C4-2B (cell line): ENCODE measurements around the gene PPP3CA.
A peak's percentile ranks its signal among the peaks of the same experiment; 100 is the strongest.

ENCODE experiments used
- H3K27ac ChIP-seq: fragments of 450-650 bp; 2 replicates; pipeline ENCODE4 v1.5.1; 2017
- CTCF ChIP-seq: fragments of 450-650 bp; conservative IDR thresholded peaks from 2 replicates; pipeline ENCODE4 v1.5.1; 2017; ENCODE audit warnings: mild to moderate bottlenecking
- ZFX ChIP-seq: fragments of 450-650 bp; IDR thresholded peaks from 2 replicates; pipeline ENCODE4 v1.6.1; 2017

Gene PPP3CA

DNA sequence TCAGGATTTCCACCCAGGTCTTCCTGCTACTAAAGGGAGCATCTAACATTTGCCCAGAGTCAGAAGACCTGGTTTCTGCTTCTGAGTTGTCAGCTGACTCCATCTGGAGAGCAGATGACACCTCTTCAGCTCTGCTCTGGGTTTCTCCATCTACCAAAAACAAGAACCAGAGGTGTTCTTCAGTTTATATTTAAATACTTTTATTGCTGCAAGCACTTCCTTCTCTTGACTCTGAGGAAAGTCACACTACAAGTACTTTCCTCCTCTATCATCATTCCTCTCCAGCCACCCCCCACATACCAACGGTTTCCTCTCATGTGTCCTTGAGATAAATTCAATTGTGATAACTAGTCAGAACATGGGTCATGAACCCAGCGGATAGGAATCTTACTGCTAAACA, 88.4 kb downstream of the PPP3CA start:
- peak overlapping the region; percentile 86; the same call in 1 of the 2 replicates for H3K27ac ChIP-seq
- TF ChIP-seq CTCF (no peak), ZFX (no peak)

- TF ChIP-seq ZFX (no peak), CTCF (no peak)
- no peak overlapping the region for H3K27ac ChIP-seq
These were observed 91.1 kb downstream of the PPP3CA start for GRCh38 chr4:101256222-101256621.

GRCh38 chr4:101254776-101255175, 92.5 kb downstream of the PPP3CA start:
- no peak overlapping the region for H3K27ac ChIP-seq
- TF ChIP-seq CTCF (no peak), ZFX (no peak)

DNA sequence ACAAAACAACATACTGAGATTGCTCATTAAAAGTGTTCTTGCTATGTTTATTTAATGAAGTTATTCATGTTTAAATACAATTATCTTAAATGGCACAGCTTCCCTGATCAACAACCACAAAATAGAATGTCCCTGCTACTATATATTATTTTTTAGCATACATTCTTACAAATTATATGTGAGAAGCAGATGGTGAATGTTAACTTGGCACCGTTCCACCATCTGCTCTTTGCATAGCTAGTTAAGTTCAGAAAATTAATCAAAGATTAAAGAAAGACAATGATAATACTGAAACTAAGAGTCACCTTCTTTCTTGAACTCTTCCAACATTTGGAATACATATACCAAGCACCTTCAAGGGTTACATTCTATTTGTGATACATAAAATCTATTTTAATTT, 94.2 kb downstream of the PPP3CA start:
- TF ChIP-seq ZFX (no peak), CTCF (no peak)
- H3K27ac ChIP-seq, result peak overlapping the region; percentile 88; the same call in 1 of the 2 replicates

- H3K27ac ChIP-seq, result peak overlapping the region; percentile 88; the same call in 1 of the 2 replicates
- TF ChIP-seq ZFX (no peak), CTCF (no peak)
These were observed 94.6 kb downstream of the PPP3CA start for GRCh38 chr4:101252721-101253120.

GRCh38 chr4:101251261-101251660, 96.1 kb downstream of the PPP3CA start:
- no peak overlapping the region for H3K27ac ChIP-seq
- no peak for TF ChIP-seq CTCF
- no peak for TF ChIP-seq ZFX

GRCh38 chr4:101244349-101244748, 103.0 kb downstream of the PPP3CA start:
- TF ChIP-seq CTCF (no peak), ZFX (no peak)
- H3K27ac ChIP-seq, result no peak overlapping the region; the same call in 1 of the 2 replicates
